Spleen (tissue), 7 donors: Measurements from ENCODE around the gene ATP11C.

ENCODE experiments used
- POLR2A ChIP-seq, 3 donors: fragments of 450-650 bp; IDR thresholded peaks; one replicate each; pipeline ENCODE4 v1.5.1; 2017; ENCODE audit warnings: antibody characterized with exemption in 3 of 3, mild to moderate bottlenecking in 1 of 3
- POLR2AphosphoS5 ChIP-seq, 3 donors: sonication (generic); formaldehyde crosslinking; IDR thresholded peaks; one replicate each; pipeline ENCODE4 v1.5.1; 2017; ENCODE audit warnings: antibody characterized with exemption in 3 of 3
- TF ChIP-seq, protein P1 (sequence below), 11 experiments: fragments of 200-600 bp in 7 of 11; fragments of 450-650 bp in 4 of 11; sonication (generic) in 4 of 11; IDR thresholded peaks in 8 of 11; conservative IDR thresholded peaks in 3 of 11; 1 replicate in 7 of 11; 2 replicates in 4 of 11; pipeline versions ENCODE4 v1.4.0 to v1.8.0; 2016 to 2021; ENCODE audit warnings: antibody characterized with exemption in 11 of 11, inconsistent platforms in 4 of 11, mild to moderate bottlenecking in 1 of 11
- donor health status: DM: no; HTN: no; CAD: no; lungs with moderate emphysema.
- donor health status: DM: no; HTN: no; CAD: no.
- donor health status: DM: no; HTN: no; CAD: no.

DNA sequence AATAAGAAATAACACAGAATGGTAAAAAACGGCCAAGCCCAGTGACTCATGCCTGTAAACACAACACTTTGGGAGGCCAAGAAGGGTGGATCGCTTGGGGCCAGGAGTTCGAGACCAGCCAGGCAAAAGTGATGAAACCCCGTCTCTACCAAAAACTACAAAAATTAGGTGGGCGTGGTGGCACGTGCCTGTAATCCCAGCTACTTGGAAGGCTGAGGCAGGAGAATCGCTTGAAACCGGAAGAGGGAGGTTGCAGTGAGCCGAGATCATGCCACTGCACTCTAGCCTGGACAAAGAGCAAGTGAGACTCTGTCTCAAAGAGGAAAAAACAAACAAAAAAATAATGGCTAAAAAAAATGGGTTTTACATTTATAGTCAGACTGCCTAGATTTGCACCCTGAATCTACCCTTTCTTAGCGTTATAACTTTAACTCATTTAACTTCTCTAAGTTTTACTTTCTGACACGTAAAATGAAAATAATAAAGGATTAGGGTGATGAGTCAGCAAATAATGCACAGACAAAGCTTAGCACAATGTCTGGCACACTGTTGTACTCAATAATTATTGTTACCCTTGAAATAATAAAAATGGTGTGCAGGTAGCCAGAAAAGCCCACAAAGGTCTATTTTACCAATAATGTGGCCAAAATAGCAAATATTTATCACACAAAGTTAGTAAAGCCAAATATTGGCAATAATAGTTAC lies 55.0 kb downstream of the ATP11C start:
- TF ChIP-seq, protein P1, sequence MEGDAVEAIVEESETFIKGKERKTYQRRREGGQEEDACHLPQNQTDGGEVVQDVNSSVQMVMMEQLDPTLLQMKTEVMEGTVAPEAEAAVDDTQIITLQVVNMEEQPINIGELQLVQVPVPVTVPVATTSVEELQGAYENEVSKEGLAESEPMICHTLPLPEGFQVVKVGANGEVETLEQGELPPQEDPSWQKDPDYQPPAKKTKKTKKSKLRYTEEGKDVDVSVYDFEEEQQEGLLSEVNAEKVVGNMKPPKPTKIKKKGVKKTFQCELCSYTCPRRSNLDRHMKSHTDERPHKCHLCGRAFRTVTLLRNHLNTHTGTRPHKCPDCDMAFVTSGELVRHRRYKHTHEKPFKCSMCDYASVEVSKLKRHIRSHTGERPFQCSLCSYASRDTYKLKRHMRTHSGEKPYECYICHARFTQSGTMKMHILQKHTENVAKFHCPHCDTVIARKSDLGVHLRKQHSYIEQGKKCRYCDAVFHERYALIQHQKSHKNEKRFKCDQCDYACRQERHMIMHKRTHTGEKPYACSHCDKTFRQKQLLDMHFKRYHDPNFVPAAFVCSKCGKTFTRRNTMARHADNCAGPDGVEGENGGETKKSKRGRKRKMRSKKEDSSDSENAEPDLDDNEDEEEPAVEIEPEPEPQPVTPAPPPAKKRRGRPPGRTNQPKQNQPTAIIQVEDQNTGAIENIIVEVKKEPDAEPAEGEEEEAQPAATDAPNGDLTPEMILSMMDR (IDR thresholded peaks at IDR 0.05 in 8 of 11, conservative IDR thresholded peaks at IDR 0.05 in 3 of 11) = no peak
- TF ChIP-seq POLR2A (IDR thresholded peaks at IDR 0.05) (no peak), POLR2AphosphoS5 (IDR thresholded peaks at IDR 0.05) (no peak)
